ENCODE results near the gene HMGXB3. TPM values are rescaled to one million over a fixed set of nuclear protein-coding genes. Genes with fewer than 3 reads are reported as not detected.

Gene HMGXB3

GRCh38 chr5:150092159-150092787 lies 91.7 kb downstream of the HMGXB3 start:
- H3K9ac ChIP-seq (ENCODE audit: low read depth, low read length, poor library complexity): no peak overlapping the region
- no peaks in the 10 kb centered on the region for H3K9me3 ChIP-seq (replicated peaks in 1 of 2; ENCODE audit: control insufficient read depth in 2 of 2, insufficient read depth in 1 of 2, low read depth in 1 of 2, low read length in 2 of 2)
- H3K4me2 ChIP-seq (ENCODE audit: insufficient read depth, low read length, poor library complexity, severe bottlenecking): no peak overlapping the region
- no peak overlapping the region for H3K18ac ChIP-seq (ENCODE audit: low read length)
- H3K4ac ChIP-seq (ENCODE audit: low read length): no peak overlapping the region
- no peak for DNase-seq (ENCODE audit: low spot score)
- no peak overlapping the region for H3K14ac ChIP-seq (ENCODE audit: low read length)
- H3K79me1 ChIP-seq (ENCODE audit: low read depth, low read length): no peaks in the 10 kb centered on the region
- no peak overlapping the region for H2BK12ac ChIP-seq (ENCODE audit: low read length)
- H2BK120ac ChIP-seq (ENCODE audit: low read depth, low read length): no peak overlapping the region
- no peak overlapping the region for H2AK5ac ChIP-seq (ENCODE audit: low read depth, low read length)
- H2AFZ ChIP-seq (ENCODE audit: low read length): no peak overlapping the region
- H2BK15ac ChIP-seq (ENCODE audit: low read length): no peak overlapping the region
- H4K8ac ChIP-seq (ENCODE audit: low read depth, low read length): no peak overlapping the region
- H3K23ac ChIP-seq (ENCODE audit: low read depth, low read length, poor library complexity): no peak overlapping the region
- H3K4me3 ChIP-seq (ENCODE audit: low read length in 2 of 2): no peak overlapping the region
- peaks cover 0 to 20% (median 0%) of the 10 kb centered on the region in 3 experiments for H3K27me3 ChIP-seq (ENCODE audit: control insufficient read depth in 3 of 3, insufficient read depth in 3 of 3, low read depth in 1 of 3, low read length in 3 of 3)
- no peak overlapping the region for H4K91ac ChIP-seq (ENCODE audit: low read depth, low read length, poor library complexity)
- no peaks in the 10 kb centered on the region for H3K36me3 ChIP-seq (replicated peaks in 1 of 2; ENCODE audit: control insufficient read depth in 2 of 2, insufficient read depth in 2 of 2, low read length in 2 of 2)
- no peak overlapping the region for H3K27ac ChIP-seq (replicated peaks; ENCODE audit: low read length)
- H2BK5ac ChIP-seq (ENCODE audit: low read length): no peak overlapping the region
- H3K4me1 ChIP-seq (ENCODE audit: control insufficient read depth in 2 of 2, insufficient read depth in 1 of 2, low read depth in 1 of 2, low read length in 2 of 2): no peaks in the 10 kb centered on the region
- WGBS, 2 donors (ENCODE audit: extremely low coverage in 2 of 2, insufficient read length in 2 of 2, insufficient replicate concordance in 1 of 2): no CpG with 5 or more reads among the region's 3 CpGs

- H2AK5ac ChIP-seq (ENCODE audit: low read depth, low read length): no peak overlapping the region
- H3K4ac ChIP-seq (ENCODE audit: low read length): no peak overlapping the region
- no peak overlapping the region for H2BK12ac ChIP-seq (ENCODE audit: low read length)
- no peak for DNase-seq (ENCODE audit: low spot score)
- no peak overlapping the region for H3K23ac ChIP-seq (ENCODE audit: low read depth, low read length, poor library complexity)
- no peak overlapping the region for H2BK5ac ChIP-seq (ENCODE audit: low read length)
- H2BK120ac ChIP-seq (ENCODE audit: low read depth, low read length): no peak overlapping the region
- no peaks in the 10 kb centered on the region for H3K36me3 ChIP-seq (replicated peaks in 1 of 2; ENCODE audit: control insufficient read depth in 2 of 2, insufficient read depth in 2 of 2, low read length in 2 of 2)
- no peak overlapping the region for H3K4me2 ChIP-seq (ENCODE audit: insufficient read depth, low read length, poor library complexity, severe bottlenecking)
- H3K9ac ChIP-seq (ENCODE audit: low read depth, low read length, poor library complexity): no peak overlapping the region
- H3K79me1 ChIP-seq (ENCODE audit: low read depth, low read length): no peaks in the 10 kb centered on the region
- H2AFZ ChIP-seq (ENCODE audit: low read length): no peak overlapping the region
- H3K27me3 ChIP-seq (ENCODE audit: control insufficient read depth in 3 of 3, insufficient read depth in 3 of 3, low read depth in 1 of 3, low read length in 3 of 3): peaks cover 0 to 7% (median 1%) of the 10 kb centered on the region in 3 experiments
- H4K91ac ChIP-seq (ENCODE audit: low read depth, low read length, poor library complexity): no peak overlapping the region
- no peak overlapping the region for H3K18ac ChIP-seq (ENCODE audit: low read length)
- peaks cover 0 to 2% of the 10 kb centered on the region in 2 donors for H3K9me3 ChIP-seq (replicated peaks in 1 of 2; ENCODE audit: control insufficient read depth in 2 of 2, insufficient read depth in 1 of 2, low read depth in 1 of 2, low read length in 2 of 2)
- no peak overlapping the region for H3K27ac ChIP-seq (replicated peaks; ENCODE audit: low read length)
- H3K4me1 ChIP-seq (ENCODE audit: control insufficient read depth in 2 of 2, insufficient read depth in 1 of 2, low read depth in 1 of 2, low read length in 2 of 2): no peaks in the 10 kb centered on the region
- H3K4me3 ChIP-seq (ENCODE audit: low read length in 2 of 2): no peak overlapping the region
- H2BK15ac ChIP-seq (ENCODE audit: low read length): no peak overlapping the region
- no peak overlapping the region for H4K8ac ChIP-seq (ENCODE audit: low read depth, low read length)
- H3K14ac ChIP-seq (ENCODE audit: low read length): no peak overlapping the region
Measured at GRCh38 chr5:150097152-150097551, 96.6 kb downstream of the HMGXB3 start.

- H4K8ac ChIP-seq (ENCODE audit: low read depth, low read length): no peak overlapping the region
- no peak overlapping the region for H3K9ac ChIP-seq (ENCODE audit: low read depth, low read length, poor library complexity)
- no peak overlapping the region for H3K14ac ChIP-seq (ENCODE audit: low read length)
- H2BK15ac ChIP-seq (ENCODE audit: low read length): no peak overlapping the region
- no peak overlapping the region for H2BK120ac ChIP-seq (ENCODE audit: low read depth, low read length)
- WGBS, 2 donors (ENCODE audit: extremely low coverage in 2 of 2, insufficient read length in 2 of 2, insufficient replicate concordance in 1 of 2): no CpG with 5 or more reads among the region's 6 CpGs
- H3K23ac ChIP-seq (ENCODE audit: low read depth, low read length, poor library complexity): no peak overlapping the region
- H3K36me3 ChIP-seq (replicated peaks in 1 of 2; ENCODE audit: control insufficient read depth in 2 of 2, insufficient read depth in 2 of 2, low read length in 2 of 2): no peaks in the 10 kb centered on the region
- peaks cover 0 to 2% of the 10 kb centered on the region in 2 donors for H3K9me3 ChIP-seq (replicated peaks in 1 of 2; ENCODE audit: control insufficient read depth in 2 of 2, insufficient read depth in 1 of 2, low read depth in 1 of 2, low read length in 2 of 2)
- H4K91ac ChIP-seq (ENCODE audit: low read depth, low read length, poor library complexity): no peak overlapping the region
- no peaks in the 10 kb centered on the region for H3K4me1 ChIP-seq (ENCODE audit: control insufficient read depth in 2 of 2, insufficient read depth in 1 of 2, low read depth in 1 of 2, low read length in 2 of 2)
- H2AK5ac ChIP-seq (ENCODE audit: low read depth, low read length): no peak overlapping the region
- no peaks in the 10 kb centered on the region for H3K79me1 ChIP-seq (ENCODE audit: low read depth, low read length)
- DNase-seq (ENCODE audit: low spot score): no peak
- no peak overlapping the region for H3K4me2 ChIP-seq (ENCODE audit: insufficient read depth, low read length, poor library complexity, severe bottlenecking)
- H2BK12ac ChIP-seq (ENCODE audit: low read length): no peak overlapping the region
- H3K18ac ChIP-seq (ENCODE audit: low read length): no peak overlapping the region
- H3K4me3 ChIP-seq (ENCODE audit: low read length in 2 of 2): no peak overlapping the region
- H3K4ac ChIP-seq (ENCODE audit: low read length): no peak overlapping the region
- peaks cover 0 to 7% (median 1%) of the 10 kb centered on the region in 3 experiments for H3K27me3 ChIP-seq (ENCODE audit: control insufficient read depth in 3 of 3, insufficient read depth in 3 of 3, low read depth in 1 of 3, low read length in 3 of 3)
- no peak overlapping the region for H3K27ac ChIP-seq (replicated peaks; ENCODE audit: low read length)
- H2AFZ ChIP-seq (ENCODE audit: low read length): no peak overlapping the region
- H2BK5ac ChIP-seq (ENCODE audit: low read length): no peak overlapping the region
Measured at GRCh38 chr5:150101023-150101422, 100.5 kb downstream of the HMGXB3 start.

Small RNAs within 50 kb of the gene (small RNA-seq; reads per million reads assigned to genes)
- not detected for gene RF00019 (ENCODE audit: insufficient read depth)

All from neuronal stem cell (in vitro differentiated cells).